ENCODE data around the gene CCNYL1.

Gene CCNYL1

DNA sequence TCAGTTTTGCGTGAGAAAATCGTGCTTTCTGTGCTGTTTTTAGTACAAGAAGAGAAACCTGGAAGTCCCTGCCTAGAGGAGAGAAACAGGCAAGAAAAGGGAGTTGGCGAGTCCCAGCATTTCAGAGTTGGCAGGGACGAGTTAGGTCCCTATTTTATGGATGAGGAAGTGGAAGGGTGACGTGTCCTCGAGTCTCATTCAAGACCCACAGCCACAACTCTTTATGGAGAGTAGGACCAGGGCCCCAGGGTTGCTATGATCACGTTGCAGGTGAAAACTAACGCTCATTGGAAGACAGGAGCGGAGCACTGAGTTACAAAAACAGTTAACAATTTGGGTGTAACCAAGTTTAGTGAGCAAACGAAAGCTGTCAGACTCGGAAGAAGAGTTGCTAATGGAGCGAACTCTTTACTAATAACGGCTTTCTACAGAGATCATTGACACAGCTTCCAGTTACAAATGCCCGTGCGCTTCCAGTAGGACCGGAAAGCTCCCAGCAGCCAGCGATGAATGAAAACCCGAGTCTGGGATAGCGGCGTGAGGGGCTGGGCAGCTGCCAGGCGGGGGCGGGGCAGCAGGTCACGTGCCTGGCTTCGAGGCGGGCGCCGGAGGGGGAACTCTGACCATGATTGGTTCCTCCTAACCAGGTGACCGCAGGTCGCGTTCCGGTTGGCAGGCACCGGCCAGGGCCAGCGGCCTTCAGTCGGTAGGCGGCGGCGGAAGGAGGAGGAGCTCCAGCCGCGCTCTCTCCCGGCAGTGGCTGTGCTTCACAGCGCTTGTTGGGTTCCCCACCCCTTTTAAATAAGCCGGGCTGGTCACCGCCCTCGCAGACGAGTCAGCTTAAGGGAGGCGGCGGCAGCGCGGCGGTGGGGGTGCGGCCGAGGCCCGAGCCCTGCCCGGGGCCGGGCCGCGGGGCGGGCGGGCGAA is at the start of gene CCNYL1:
TSS of gene CCNYL1 (plus strand) at position 827 of the 927 bp plus-strand sequence. CDS start 257 bp downstream, outside the sequence.
- peak within 1 kb of the TSS; percentile 78 for H3K9ac ChIP-seq (ENCODE audit: insufficient read length)
- no peaks in the 10 kb centered on the region for H3K36me3 ChIP-seq (ENCODE audit: insufficient read depth, low read length)
- peak; percentile 87 for TF ChIP-seq POLR2AphosphoS5 (IDR thresholded peaks at IDR 0.05; ENCODE audit: borderline replicate concordance, low read depth, low read length)
- TF ChIP-seq EZH2 (IDR thresholded peaks at IDR 0.05), result no peak
- H3K9me3 ChIP-seq (ENCODE audit: low read depth, low read length), result no peaks in the 10 kb centered on the region
- peak within 1 kb of the TSS; percentile 74 for H3K27ac ChIP-seq
- peak; percentile 80 for DNase-seq (ENCODE audit: low read depth, low spot score)
- peak within 1 kb of the TSS; percentile 85 for H3K4me3 ChIP-seq

DNA sequence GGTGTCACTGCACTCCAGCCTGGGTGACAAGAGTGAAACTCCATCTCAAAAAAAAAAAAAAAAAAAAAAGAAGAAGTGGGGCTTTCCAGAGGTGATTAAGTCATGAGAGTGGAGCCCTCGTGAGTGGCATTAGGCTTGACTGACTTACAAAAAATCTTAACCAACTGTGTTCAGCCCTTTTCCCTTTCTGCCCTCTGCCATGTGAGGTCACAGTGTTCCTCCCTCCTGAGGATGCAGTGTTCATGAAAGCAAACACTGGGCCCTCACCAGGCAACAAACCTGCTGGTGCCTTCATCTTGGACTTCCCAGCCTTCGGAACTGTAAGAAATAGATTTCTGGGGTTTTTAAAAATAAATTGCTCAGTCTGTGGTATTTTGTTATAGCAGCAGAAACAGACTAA is 49.2 kb upstream of the CCNYL1 start:
- H3K9ac ChIP-seq (ENCODE audit: insufficient read length), result no peak overlapping the region
- H3K27ac ChIP-seq, result no peak overlapping the region
- DNase-seq (ENCODE audit: low read depth, low spot score), result no peak
- H3K9me3 ChIP-seq (ENCODE audit: low read depth, low read length), result no peaks in the 10 kb centered on the region
- H3K36me3 ChIP-seq (ENCODE audit: insufficient read depth, low read length), result no peaks in the 10 kb centered on the region
- TF ChIP-seq FOXP2 (optimal IDR thresholded peaks at IDR 0.05; ENCODE audit: control extremely low read depth, extremely low read length, insufficient read depth) (no peak), POLR2AphosphoS5 (IDR thresholded peaks at IDR 0.05; ENCODE audit: borderline replicate concordance, low read depth, low read length) (no peak), EZH2 (IDR thresholded peaks at IDR 0.05) (no peak)
- no peak overlapping the region for H3K4me3 ChIP-seq

DNA sequence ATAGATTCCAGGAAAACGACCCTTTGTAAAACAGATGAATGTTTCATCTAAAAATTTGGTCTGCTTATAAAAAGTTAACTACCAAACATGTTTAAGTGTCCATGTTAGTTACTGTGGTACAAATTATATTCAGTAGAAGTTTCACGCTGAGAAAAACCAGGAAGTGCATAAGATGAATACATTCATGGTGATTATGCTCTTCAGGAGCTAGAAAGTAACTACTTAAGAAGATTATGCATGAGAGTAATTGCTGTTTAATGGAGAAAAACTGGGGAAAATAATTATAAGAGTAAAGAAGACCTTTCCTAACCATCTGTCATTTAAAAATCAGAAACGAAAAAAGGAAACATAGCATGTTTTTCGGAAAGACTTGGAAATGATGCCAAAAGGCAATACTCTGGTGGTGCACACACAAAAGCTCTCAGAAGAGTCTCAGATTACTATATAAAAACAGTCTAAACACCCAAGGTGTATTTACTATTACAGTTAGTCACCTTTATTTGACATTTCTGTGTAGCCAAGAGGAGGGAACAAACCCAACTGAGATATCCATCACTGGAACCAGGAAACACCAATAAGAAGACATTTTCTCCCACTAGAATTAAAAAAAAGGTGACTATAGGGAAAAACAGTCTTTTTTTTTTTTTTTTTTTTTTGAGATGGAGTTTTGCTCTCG is 47.4 kb upstream of the CCNYL1 start:
- Histone ChIP-seq H3K36me3 (ENCODE audit: insufficient read depth, low read length) (no peaks in the 10 kb centered on the region), H3K27ac (peak overlapping the region; percentile 85), H3K4me3 (peak overlapping the region; percentile 69), H3K9ac (ENCODE audit: insufficient read length) (peak overlapping the region; percentile 39), H3K9me3 (ENCODE audit: low read depth, low read length) (no peaks in the 10 kb centered on the region)
- DNase-seq (ENCODE audit: low read depth, low spot score), result peak; percentile 48
- TF ChIP-seq POLR2AphosphoS5 (IDR thresholded peaks at IDR 0.05; ENCODE audit: borderline replicate concordance, low read depth, low read length) (0 out of 2 replicates have a peak, but pooled peaks have one; percentile 48), EZH2 (IDR thresholded peaks at IDR 0.05) (no peak)

DNA sequence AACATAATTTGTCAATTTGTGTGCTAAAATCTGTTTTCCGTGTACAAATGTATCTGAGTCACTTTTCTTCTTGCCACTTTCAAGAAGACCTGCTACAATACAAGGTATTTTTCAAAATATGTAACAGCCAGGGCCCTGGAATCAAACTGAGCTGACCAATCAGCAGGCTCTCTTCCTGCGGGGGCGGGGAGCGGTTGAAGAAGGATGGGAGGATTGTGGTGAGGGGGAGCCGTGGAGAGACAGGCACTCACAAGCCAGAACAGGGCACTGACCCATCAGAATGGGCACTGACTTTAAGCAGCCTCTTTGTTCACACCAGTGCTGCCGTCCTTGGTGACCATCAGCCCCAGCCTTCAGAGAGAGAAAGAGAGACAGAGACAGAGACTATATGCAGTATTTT is 40.6 kb upstream of the CCNYL1 start:
- Histone ChIP-seq H3K4me3 (no peak overlapping the region), H3K36me3 (ENCODE audit: insufficient read depth, low read length) (no peaks in the 10 kb centered on the region), H3K9ac (ENCODE audit: insufficient read length) (no peak overlapping the region), H3K9me3 (ENCODE audit: low read depth, low read length) (no peaks in the 10 kb centered on the region), H3K27ac (no peak overlapping the region)
- TF ChIP-seq EZH2 (IDR thresholded peaks at IDR 0.05) (no peak), FOXP2 (optimal IDR thresholded peaks at IDR 0.05; ENCODE audit: control extremely low read depth, extremely low read length, insufficient read depth) (no peak), POLR2AphosphoS5 (IDR thresholded peaks at IDR 0.05; ENCODE audit: borderline replicate concordance, low read depth, low read length) (no peak)
- no peak for DNase-seq (ENCODE audit: low read depth, low spot score)

DNA sequence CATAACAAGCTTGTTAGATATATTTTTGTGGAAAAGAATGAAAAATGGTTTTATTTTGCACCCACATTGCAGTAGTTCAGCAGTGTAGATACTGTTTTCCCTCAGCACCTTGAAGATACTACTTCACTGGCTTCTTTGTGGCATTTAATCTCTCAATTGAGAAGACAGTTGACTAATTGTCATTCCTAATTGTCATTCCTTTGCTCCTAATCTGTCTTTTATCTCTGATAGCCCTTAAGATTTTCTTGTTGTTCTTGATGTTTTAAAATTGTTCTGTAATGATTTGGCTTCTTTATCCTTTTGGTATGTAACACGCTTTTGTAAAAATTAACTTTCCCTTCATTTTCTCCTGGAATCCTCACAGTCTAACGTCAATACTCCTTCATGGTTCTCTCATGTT is 38.0 kb upstream of the CCNYL1 start:
- Histone ChIP-seq H3K4me3 (no peak overlapping the region), H3K9me3 (ENCODE audit: low read depth, low read length) (no peaks in the 10 kb centered on the region), H3K9ac (ENCODE audit: insufficient read length) (no peak overlapping the region), H3K27ac (no peak overlapping the region), H3K36me3 (ENCODE audit: insufficient read depth, low read length) (no peaks in the 10 kb centered on the region)
- DNase-seq (ENCODE audit: low read depth, low spot score), result no peak
- TF ChIP-seq FOXP2 (optimal IDR thresholded peaks at IDR 0.05; ENCODE audit: control extremely low read depth, extremely low read length, insufficient read depth) (no peak), EZH2 (IDR thresholded peaks at IDR 0.05) (no peak), POLR2AphosphoS5 (IDR thresholded peaks at IDR 0.05; ENCODE audit: borderline replicate concordance, low read depth, low read length) (no peak)

DNA sequence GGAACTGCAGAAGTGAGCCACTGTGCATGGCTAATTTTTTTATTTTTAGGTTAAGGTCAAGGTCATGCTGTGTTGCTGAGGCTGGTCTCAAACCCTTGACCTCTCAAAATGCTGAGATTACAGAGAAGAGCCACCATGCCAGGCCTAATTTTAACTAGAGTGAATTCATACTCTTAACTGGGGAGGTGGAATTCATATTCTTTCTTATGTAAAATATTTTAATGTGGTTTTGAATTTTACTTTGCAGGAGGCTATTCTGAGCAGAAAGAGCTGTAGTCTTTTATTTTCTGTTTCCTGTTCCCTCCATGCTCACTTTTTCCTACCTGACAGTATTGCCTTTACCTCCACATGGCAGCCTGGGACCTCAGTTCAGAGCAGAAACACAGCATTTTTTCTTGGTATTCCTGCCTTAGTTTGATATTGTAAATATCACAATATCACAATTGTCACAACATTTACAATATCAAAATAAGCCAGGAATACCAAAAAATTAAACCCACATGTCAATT is 37.1 kb upstream of the CCNYL1 start:
- H3K9me3 ChIP-seq (ENCODE audit: low read depth, low read length), result no peaks in the 10 kb centered on the region
- H3K36me3 ChIP-seq (ENCODE audit: insufficient read depth, low read length), result no peaks in the 10 kb centered on the region
- no peak overlapping the region for H3K4me3 ChIP-seq
- no peak overlapping the region for H3K27ac ChIP-seq
- no peak overlapping the region for H3K9ac ChIP-seq (ENCODE audit: insufficient read length)
- no peak for DNase-seq (ENCODE audit: low read depth, low spot score)
- no peak for TF ChIP-seq POLR2AphosphoS5 (IDR thresholded peaks at IDR 0.05; ENCODE audit: borderline replicate concordance, low read depth, low read length)
- no peak for TF ChIP-seq EZH2 (IDR thresholded peaks at IDR 0.05)
- TF ChIP-seq FOXP2 (optimal IDR thresholded peaks at IDR 0.05; ENCODE audit: control extremely low read depth, extremely low read length, insufficient read depth), result no peak

DNA sequence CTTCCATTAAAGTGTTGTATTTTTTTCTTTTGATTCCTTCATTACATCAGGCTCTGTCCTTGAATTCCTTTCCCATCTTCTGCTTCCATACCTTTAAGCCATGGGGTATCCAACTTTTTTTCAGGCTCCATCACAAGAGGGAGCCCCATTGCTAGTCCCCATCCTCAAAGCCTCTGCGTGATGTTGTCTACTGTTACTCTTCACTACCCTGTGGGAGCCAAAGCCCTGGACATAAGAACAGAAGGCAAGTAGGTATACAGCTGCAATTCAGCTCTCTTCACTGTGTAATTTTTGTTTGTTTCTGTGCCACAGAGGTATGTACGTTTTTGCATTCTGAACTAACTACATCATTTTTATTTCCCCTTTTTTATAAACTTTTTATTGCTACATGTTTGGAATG is 36.6 kb upstream of the CCNYL1 start:
- Histone ChIP-seq H3K27ac (no peak overlapping the region), H3K9ac (ENCODE audit: insufficient read length) (no peak overlapping the region), H3K36me3 (ENCODE audit: insufficient read depth, low read length) (no peaks in the 10 kb centered on the region), H3K9me3 (ENCODE audit: low read depth, low read length) (no peaks in the 10 kb centered on the region), H3K4me3 (no peak overlapping the region)
- TF ChIP-seq EZH2 (IDR thresholded peaks at IDR 0.05), result no peak
- TF ChIP-seq FOXP2 (optimal IDR thresholded peaks at IDR 0.05; ENCODE audit: control extremely low read depth, extremely low read length, insufficient read depth), result no peak
- TF ChIP-seq POLR2AphosphoS5 (IDR thresholded peaks at IDR 0.05; ENCODE audit: borderline replicate concordance, low read depth, low read length), result no peak
- DNase-seq (ENCODE audit: low read depth, low spot score), result no peak

DNA sequence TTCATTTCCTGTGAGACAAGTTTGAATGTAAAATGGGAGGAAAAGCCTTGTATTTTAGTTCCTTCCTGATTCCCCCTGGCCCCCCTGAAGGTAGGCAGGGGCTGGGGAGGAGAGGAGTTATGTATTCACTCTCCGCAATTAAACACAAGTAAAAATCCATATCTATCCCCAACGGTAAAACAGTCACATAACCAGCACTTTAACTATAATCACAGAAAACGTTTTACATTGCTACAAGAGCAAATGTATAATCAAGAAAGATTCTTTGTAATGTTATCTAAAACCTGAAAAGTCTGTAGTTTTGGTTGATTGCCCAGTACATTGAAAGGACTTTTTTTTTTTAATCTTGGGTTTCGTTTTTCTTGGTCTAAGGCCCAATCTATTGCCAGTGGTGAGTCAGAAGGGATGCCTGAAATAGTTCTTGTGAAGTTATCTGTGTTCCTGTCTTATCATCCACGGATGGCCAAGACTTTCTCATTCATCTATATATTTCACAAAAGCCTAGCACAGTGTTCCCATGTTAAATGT is 34.5 kb upstream of the CCNYL1 start:
- H3K36me3 ChIP-seq (ENCODE audit: insufficient read depth, low read length), result no peaks in the 10 kb centered on the region
- H3K9ac ChIP-seq (ENCODE audit: insufficient read length), result peak overlapping the region; percentile 52
- H3K4me3 ChIP-seq, result 0 out of 2 replicates have a peak overlapping the region, but pooled peaks have one; percentile 33
- H3K9me3 ChIP-seq (ENCODE audit: low read depth, low read length), result no peaks in the 10 kb centered on the region
- no peak for TF ChIP-seq FOXP2 (optimal IDR thresholded peaks at IDR 0.05; ENCODE audit: control extremely low read depth, extremely low read length, insufficient read depth)
- no peak for TF ChIP-seq POLR2AphosphoS5 (IDR thresholded peaks at IDR 0.05; ENCODE audit: borderline replicate concordance, low read depth, low read length)
- no peak for TF ChIP-seq EZH2 (IDR thresholded peaks at IDR 0.05)
- DNase-seq (ENCODE audit: low read depth, low spot score), result no peak
- H3K27ac ChIP-seq, result peak overlapping the region; percentile 34
